GM19035 (cell line): Measurements from ENCODE around the gene LPGAT1.
A peak's percentile ranks its signal among the peaks of the same experiment; 100 is the strongest.
"Not testable (repeated sequence)": the region's sequence is repeated elsewhere in the genome, so short reads cannot be mapped to it uniquely, and the experiment has no call there.

Source experiments
- ATAC-seq: cut with Tn5 transposase; IDR thresholded peaks from one replicate; pipeline ENCODE4 v1.9.1; 2021; ENCODE audit not compliant: unreplicated experiment

Gene LPGAT1

DNA sequence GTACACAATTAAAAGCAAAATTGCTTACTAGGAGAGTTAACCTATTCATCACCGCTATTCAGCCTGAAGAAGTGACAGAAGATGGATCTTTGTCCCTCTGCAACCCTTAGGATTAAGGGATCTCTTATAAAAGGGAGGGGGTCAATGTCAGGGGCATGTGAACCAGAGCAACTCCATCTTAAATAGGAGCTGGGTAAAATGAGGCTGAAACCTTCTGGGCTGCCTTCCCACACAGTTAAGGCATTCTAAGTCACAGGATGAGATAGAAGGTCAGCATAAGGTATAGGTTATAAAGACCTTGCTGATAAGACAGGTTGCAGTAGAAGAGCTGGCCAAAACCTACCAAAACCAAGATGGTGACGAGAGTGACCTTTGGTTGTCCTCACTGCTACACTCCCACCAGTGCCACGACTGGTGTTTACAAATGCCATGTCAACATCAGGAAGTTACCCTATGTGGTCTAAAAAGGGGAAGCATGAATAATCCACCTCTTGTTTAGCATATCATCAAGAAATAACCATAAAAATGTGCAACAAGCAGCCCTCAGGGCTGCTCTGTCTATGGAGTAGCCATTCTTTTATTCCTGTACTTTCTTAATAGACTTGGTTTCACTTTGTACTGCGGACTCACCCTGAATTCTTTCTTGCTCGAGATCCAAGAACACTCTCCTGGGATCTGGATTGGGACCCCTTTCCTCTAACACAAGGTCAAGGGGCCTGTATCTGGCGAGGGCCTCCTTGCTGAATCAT lies 119.8 kb downstream of the LPGAT1 start:
- no peak for ATAC-seq

DNA sequence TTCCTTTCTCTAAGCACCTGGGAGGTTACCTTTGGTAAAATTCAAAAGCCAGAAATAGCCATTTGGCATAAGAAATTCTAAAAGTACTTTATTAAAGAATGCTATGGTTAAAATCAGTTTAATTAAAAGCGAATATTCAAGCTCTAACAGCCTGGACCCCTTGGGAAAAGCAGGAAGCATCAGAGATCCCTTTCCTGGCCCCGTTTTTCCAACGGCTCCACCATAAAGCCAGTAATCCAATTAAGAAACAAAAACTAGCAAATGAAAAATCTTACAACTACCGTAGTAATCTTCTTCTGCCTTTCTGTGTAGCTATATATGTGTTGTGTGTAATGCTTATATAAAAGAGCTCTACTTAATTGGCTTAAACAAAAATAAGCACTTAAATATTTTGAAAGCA lies 121.6 kb downstream of the LPGAT1 start:
- no peak for ATAC-seq

DNA sequence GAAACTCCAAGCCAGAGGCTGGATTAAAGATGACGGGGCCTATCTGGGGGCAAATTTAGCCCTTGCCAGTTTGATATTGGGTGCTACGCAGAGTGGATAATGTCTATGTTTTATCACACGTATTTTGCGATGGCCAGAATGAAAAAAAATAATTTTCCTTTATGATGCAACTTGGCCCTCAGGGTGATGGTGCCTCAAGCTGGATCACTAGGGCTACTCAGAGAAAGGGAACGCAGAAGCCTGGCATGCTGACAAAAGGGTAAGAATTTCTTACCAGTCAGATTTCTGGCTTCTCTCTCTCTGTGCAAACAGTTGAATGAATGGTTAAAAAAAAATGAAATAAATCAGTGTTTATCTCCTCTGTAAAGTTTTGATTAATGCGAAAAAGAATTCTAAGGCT lies 122.6 kb downstream of the LPGAT1 start:
- no peak for ATAC-seq

DNA sequence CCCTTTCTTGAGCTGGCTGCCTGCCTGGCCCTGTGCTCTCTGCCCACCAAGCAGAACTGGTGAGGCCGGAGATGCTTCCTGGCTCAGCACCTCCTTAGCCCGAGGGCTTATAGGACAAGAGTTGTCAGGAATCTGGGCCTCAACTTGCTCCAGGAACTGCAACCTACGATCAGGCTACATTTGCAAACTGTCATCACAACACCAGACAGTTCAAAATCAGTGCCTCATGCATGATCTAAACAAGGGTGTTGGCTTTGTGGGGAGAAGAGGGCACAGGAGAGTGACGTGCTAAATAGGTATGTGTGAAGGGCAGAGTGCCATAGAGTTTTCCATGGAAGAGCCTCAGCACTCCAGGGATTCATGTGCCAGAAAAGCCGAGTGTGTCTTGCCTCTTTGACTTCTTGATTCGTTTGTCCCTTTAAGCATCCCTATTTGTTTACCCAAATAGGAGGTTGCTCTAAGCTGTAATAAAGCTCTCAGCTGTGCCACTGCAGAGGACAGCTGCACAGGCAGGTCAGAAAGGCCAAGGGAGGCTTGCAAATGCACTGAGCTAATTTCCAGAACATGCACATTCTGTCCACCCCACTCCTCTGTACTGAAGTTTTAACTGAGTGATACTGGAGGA lies 125.0 kb downstream of the LPGAT1 start:
- no peak for ATAC-seq

DNA sequence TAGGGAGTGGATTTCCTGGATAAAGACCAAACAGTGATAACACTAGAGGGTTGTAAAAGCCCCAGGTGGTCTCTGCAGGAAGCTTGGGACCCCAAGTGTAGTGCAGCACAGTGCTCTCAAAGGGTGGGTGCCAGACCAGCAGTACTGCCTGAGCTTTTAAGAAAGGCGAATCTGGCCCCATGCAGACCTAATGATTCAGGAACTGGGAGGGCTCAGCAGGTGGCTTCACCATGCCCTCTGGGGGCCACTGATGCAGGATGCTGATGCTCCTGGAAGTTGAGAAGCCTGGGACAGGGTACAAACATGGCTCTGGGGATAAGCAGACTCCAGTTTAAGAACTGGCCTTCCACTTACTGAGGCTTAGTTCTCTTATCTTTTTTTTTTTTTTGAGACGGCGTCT lies 126.0 kb downstream of the LPGAT1 start:
- no peak for ATAC-seq

DNA sequence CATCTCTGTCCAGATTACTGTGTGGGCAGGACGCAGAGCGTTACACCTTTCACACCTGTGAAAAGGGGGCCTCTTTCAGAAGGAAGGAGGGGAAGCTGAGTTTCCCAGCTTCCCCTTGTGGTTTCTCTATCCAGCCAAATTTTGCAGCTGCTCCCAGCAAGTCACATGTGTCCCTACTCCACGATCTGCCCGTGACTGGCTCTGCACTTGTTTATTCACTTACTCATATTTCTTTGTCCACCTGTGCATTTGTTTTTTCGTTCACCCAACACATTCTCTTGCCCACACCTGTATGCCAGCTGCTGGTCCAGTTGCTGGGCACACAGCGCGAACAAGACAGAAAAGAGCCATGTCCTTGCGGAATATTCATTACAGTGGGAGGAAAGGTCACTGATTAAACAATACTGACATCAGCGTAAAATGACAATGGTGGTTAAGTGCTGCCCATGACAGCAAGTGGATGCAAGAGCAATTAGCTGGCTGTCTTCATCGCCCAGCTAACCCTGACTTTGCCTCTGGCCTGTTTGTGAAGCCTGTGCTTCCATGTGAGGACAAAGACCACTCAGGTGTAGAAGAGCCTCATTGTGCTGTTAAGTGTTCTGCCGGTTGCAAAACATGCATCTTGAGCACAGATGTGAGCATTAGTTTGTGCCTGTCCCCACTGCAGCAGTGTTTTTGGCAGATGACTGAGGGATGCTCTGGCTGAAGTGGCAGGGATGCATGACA lies 126.6 kb downstream of the LPGAT1 start:
- no peak for ATAC-seq

DNA sequence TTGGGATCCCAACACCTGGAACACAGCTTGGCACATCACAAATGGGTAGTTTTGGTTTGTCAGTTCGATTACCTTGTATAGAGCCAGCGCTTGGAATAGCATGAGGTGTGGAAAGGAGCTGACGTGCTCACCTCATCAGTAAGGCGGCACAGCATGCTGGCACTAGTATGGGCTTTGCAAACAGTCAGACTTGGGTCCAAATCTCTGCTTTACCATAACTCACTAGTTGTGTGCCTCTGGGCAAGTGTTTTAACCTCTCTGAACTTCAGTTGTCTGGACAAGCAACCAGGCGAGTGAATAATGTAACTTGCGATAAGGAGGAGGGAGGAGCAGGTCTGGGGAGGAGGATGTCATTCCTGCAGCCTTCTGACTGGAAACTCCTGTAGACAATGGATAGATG lies 128.8 kb downstream of the LPGAT1 start:
- no peak for ATAC-seq

DNA sequence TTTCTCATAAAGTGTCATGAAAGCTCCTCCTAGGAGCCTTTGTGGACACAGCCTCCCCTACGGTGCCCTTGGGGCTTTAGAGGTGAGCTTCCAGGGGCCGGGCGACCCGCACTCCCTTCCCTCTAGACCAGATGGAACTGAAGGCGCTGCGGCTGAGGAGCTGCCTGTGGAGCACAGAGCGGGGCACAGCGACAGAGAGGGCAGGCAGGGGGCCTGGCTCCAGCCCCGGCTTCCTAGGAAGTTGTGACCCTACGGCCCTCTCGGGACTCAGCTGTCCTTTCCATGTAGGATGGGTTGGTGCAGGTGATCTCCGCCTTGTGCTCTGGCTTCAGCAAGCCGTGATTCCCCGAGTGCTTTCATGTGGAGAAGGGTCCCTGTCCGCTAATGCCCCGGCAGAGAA lies 131.5 kb downstream of the LPGAT1 start:
- no peak for ATAC-seq

DNA sequence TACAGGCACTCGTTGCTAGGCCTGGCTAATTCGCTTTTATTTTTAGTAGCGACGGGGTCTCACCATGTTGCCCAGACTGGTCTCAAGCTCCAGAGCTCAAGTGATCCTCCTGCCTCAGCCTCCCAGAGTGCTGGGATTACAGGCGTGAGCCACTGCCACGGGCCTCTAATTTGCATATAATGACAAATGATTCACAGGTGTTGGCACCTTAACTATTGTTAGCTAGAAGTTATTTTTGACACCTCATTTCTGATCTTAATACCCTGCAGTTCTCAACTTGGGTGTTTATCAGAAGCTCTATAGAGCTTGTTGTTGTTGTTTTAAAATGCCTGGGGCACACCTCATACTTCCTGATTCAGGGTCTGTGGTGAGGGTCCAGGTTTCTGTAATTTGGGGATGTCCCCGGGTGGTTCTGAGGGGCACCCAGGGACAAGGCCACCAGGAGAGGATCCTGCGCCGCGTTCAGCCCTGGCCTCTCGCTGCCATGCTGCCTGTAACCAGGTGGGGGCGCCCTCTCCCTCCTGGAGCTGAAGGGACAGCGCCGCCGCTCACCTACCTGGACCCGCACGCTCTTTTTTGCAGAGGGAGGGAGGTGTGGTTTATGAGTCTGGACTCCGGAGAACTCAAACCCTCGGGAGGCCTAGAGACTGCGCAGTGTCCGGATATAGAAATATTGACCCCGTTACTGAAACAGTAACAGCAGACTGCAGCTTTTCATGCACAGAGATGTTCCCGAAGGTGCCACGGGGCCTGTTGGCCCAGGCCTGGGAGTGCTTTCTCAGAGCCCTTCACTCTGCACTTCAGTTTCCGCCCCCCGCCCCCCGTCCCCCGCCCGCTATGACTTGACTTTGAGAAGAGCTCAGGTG lies 132.2 kb downstream of the LPGAT1 start:
- ATAC-seq = peak; percentile 58

DNA sequence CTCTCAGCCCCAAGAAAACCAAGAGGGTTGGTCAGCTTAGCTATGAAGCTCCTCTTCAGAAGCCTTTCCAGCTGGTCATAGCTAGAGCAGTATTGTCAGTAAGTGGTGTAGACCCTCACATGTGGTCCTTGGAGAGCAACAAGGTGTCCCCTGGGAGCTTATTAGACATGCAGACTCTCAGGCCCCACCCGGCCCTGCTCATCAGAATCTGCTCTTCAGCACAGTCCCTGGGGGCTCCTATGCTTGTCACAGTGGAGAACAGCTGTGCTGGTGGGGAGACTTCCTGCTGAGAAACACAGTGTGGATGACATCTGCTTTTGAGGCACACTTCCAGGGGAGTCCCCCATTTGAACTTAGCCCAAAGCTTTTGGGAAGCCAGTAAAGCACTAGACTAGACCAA lies 133.2 kb downstream of the LPGAT1 start:
- ATAC-seq = peak; percentile 65

DNA sequence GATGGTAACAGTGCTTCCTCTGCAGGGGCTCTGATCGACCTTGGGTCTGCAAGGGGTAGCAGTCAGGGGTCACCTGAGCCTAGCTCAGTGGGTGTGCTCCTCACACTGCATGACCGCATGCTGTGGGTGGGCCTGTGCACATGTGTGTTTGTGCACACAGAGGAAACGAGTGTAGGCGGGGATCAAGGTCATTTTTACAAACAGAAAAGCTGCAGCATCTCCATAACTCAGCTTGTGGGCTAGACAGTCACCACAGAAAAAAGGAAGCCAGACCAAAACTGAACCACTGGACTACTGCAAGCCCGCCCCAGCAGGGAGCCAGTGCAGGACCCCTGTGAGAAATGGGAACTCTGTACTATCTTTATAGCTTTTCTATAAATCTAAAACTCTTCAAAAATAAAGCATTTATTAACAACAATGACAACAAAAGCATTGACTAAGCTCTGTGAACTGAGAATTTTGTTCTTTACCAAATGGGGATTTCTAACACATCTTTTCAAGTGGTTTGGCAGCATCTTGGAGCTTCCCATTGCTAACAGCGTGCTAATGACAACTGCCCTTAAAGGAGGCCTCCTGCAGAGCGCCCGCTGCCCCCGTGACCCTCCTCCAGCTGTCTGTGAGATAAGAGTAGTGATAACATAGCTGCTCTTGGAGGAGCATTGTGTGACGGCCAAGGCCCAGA lies 135.3 kb downstream of the LPGAT1 start:
- ATAC-seq = peak; percentile 35

DNA sequence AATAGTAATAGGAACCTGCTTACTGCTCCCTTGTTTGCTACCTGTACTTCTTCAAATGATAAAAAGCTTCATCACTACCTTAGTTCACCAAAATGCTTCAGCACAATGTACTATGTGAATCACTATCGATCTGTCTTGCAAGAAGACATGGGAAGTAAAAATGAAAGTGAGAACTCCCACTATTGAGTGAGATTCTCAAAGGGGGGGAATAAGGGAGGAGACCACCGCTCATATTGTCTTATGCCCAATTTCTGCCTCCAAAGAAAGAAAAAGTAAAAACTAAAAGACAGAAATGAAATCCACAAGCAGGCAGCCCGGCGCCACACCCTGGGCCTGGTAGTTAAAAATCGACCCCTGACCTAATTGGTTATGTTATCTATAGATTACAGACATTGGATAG lies 136.7 kb downstream of the LPGAT1 start:
- not testable (repeated sequence) for ATAC-seq
